Ishikawa (cell line): ENCODE results near the gene LMOD2.

ENCODE experiments used
- CEBPB ChIP-seq: IDR thresholded peaks from 2 replicates; pipeline ENCODE4 v1.6.1; 2012
- FOXM1 ChIP-seq: IDR thresholded peaks from 2 replicates; pipeline ENCODE4 v1.6.1; 2012; ENCODE audit warnings: low read depth, borderline replicate concordance
- RAD21 ChIP-seq: IDR thresholded peaks from 2 replicates; pipeline ENCODE4 v1.6.1; 2012; ENCODE audit warnings: low read depth
- TAF1 ChIP-seq: IDR thresholded peaks from 2 replicates; pipeline ENCODE4 v1.6.1; 2012; ENCODE audit warnings: low read depth, mild to moderate bottlenecking
- TCF12 ChIP-seq: IDR thresholded peaks from 2 replicates; pipeline ENCODE4 v1.6.1; 2012; ENCODE audit warnings: low read depth
- YY1 ChIP-seq: IDR thresholded peaks from 2 replicates; pipeline ENCODE4 v1.6.1; 2012; ENCODE audit warnings: low read depth
- TF ChIP-seq, protein P1 (sequence below): IDR thresholded peaks from 2 replicates; pipeline ENCODE4 v1.6.1; 2012; ENCODE audit warnings: low read depth, mild to moderate bottlenecking
- TF ChIP-seq, protein P2 (sequence below): IDR thresholded peaks from 2 replicates; pipeline ENCODE4 v1.6.1; 2012

DNA sequence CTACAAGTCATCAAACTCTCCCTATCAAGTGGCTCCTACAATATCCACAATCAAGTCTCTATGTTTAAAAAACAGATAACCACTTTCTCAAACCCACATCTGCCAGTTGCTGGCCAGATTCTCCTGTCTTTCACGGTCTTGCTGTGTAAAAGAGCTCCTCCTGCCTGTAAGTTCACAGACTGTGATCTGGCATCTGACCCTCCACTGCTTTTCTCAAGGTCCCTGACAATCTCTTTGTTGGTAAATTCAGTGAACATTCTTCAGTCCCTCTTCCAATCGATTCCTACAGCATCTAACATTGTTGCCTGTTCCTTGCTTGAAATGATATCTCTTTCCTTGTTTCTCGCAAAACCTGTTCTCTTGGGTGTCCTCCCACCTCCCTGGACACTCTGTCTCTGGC is 18.5 kb upstream of the LMOD2 start:
- TF ChIP-seq, protein P1, sequence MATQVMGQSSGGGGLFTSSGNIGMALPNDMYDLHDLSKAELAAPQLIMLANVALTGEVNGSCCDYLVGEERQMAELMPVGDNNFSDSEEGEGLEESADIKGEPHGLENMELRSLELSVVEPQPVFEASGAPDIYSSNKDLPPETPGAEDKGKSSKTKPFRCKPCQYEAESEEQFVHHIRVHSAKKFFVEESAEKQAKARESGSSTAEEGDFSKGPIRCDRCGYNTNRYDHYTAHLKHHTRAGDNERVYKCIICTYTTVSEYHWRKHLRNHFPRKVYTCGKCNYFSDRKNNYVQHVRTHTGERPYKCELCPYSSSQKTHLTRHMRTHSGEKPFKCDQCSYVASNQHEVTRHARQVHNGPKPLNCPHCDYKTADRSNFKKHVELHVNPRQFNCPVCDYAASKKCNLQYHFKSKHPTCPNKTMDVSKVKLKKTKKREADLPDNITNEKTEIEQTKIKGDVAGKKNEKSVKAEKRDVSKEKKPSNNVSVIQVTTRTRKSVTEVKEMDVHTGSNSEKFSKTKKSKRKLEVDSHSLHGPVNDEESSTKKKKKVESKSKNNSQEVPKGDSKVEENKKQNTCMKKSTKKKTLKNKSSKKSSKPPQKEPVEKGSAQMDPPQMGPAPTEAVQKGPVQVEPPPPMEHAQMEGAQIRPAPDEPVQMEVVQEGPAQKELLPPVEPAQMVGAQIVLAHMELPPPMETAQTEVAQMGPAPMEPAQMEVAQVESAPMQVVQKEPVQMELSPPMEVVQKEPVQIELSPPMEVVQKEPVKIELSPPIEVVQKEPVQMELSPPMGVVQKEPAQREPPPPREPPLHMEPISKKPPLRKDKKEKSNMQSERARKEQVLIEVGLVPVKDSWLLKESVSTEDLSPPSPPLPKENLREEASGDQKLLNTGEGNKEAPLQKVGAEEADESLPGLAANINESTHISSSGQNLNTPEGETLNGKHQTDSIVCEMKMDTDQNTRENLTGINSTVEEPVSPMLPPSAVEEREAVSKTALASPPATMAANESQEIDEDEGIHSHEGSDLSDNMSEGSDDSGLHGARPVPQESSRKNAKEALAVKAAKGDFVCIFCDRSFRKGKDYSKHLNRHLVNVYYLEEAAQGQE = no peak
- TF ChIP-seq YY1 (no peak), FOXM1 (no peak), TCF12 (no peak), RAD21 (no peak), TAF1 (no peak), CEBPB (no peak)
- TF ChIP-seq, protein P2, sequence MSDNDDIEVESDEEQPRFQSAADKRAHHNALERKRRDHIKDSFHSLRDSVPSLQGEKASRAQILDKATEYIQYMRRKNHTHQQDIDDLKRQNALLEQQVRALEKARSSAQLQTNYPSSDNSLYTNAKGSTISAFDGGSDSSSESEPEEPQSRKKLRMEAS = no peak
